Adrenal gland (tissue), 5 donors: Measurements from ENCODE around the gene ANKRD44.

ENCODE experiments used
- CTCF ChIP-seq, 6 experiments: fragments of 450-650 bp in 4 of 6; fragments of 200-600 bp in 2 of 6; sonication (generic) in 1 of 6; IDR thresholded peaks; 1 replicate in 5 of 6; 2 replicates in 1 of 6; pipeline versions ENCODE4 v1.5.1 to v1.8.0; 2016 to 2021; ENCODE audit warnings: antibody characterized with exemption in 6 of 6, mild to moderate bottlenecking in 2 of 6, moderate library complexity in 1 of 6
- POLR2A ChIP-seq, 2 donors: fragments of 450-650 bp; IDR thresholded peaks; one replicate each; pipeline ENCODE4 v1.6.1; 2017; ENCODE audit warnings: antibody characterized with exemption in 2 of 2, mild to moderate bottlenecking in 2 of 2, moderate library complexity in 1 of 2
- donor health status: DM: no; HTN: no; CAD: no.

GRCh38 chr2:197185676-197186075, 124.9 kb downstream of the ANKRD44 start:
- TF ChIP-seq CTCF (IDR thresholded peaks at IDR 0.05) (no peak), POLR2A (IDR thresholded peaks at IDR 0.05) (no peak)
